Right lobe of liver (tissue), 4 donors: ENCODE data around the gene TIAL1.

Experiments used
- POLR2A ChIP-seq: fragments of 450-650 bp; IDR thresholded peaks from one replicate; pipeline ENCODE4 v1.6.1; 2017; ENCODE audit warnings: antibody characterized with exemption, mild to moderate bottlenecking
- TF ChIP-seq, protein P1 (sequence below), 4 donors: fragments of 200-600 bp in 3 of 4; fragments of 450-650 bp in 1 of 4; IDR thresholded peaks; one replicate each; pipeline versions ENCODE4 v1.5.1 to v1.8.0; 2016 to 2022; ENCODE audit warnings: antibody characterized with exemption in 4 of 4, mild to moderate bottlenecking in 2 of 4
- donor health status: DM: no; HTN: no; CAD: no.
- donor health status: DM: no; HTN: no; CAD: no.
- donor health status: DM: no; HTN: yes; CAD: no.

DNA sequence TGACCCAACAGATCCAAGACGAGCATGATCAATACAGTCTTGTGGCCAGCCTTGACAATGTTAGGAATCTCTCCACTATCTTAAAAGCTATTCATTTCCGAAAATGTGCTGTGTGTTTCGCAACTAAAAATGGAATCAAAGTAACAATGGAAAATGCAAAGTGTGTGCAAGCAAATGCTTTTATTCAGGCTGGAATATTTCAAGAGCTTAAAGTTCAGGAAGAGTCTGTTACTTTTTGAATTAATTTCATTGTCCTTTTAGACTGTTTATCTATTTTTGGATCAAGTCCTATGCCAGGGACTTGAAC is 24.3 kb upstream of the TIAL1 start:
- TF ChIP-seq POLR2A, result no peak
- TF ChIP-seq, protein P1, sequence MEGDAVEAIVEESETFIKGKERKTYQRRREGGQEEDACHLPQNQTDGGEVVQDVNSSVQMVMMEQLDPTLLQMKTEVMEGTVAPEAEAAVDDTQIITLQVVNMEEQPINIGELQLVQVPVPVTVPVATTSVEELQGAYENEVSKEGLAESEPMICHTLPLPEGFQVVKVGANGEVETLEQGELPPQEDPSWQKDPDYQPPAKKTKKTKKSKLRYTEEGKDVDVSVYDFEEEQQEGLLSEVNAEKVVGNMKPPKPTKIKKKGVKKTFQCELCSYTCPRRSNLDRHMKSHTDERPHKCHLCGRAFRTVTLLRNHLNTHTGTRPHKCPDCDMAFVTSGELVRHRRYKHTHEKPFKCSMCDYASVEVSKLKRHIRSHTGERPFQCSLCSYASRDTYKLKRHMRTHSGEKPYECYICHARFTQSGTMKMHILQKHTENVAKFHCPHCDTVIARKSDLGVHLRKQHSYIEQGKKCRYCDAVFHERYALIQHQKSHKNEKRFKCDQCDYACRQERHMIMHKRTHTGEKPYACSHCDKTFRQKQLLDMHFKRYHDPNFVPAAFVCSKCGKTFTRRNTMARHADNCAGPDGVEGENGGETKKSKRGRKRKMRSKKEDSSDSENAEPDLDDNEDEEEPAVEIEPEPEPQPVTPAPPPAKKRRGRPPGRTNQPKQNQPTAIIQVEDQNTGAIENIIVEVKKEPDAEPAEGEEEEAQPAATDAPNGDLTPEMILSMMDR (IDR thresholded peaks at IDR 0.05), result no peak
